Fibroblast of gingiva (primary cell): ENCODE measurements around the gene SMIM33.
"Not testable (repeated sequence)": the region's sequence is repeated elsewhere in the genome, so short reads cannot be mapped to it uniquely, and the experiment has no call there.

Experiments
- DNase-seq: peaks from one replicate; pipeline ENCODE4 v3.0.0-alpha.2; 2011; ENCODE audit warnings: low read depth

Gene SMIM33

DNA sequence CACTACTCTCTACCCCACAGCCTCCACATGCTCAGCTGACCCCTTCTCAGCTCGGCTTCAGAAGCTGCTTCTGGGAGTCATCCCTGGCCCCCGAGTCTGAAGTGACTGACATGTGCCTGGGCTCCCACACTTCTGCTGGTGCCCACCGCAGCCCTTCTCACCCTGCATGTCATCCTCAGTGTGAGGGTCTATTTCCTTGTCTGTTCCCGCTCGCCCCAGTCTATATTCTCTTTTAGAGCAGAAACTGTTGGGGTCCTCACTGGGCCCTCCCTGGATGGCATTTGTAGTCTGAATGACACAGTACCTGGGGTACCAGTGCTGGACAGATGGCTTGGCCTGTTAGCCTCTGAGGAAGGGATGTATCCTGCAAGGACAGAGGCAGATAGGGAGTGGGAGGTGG lies 13.6 kb upstream of the SMIM33 start:
- DNase-seq = no peak

DNA sequence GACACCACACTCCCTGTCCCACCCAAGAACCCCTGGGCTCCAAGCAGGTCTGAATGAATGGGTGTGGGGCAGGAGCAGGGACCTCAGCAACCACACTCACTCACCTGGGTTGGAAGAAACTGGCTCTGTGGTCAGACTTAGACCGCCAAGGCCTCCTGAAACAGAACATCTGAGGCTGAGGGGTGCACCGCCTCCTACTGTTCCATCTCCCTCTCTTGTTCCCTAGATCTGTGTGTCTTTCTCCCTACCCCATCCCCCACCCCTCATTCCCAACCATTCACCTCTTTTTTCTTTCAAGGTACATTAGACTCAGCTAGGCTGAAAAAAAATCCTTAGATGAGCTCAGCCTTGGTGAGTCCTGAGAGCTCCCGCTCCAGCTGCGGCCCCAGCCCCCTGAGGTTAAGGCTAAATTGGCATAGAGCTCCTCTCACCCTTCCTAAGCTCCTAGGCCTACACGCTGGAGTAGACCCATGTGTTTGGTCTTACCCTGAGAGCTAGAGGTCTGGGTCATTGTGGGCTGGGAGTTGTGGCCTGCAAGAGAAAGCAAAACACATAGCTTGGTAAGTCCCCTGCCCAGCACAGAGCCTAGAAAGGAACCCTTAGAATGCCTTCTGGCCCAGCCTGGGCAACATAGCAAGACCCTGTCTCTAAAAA lies 13.0 kb upstream of the SMIM33 start:
- DNase-seq = no peak

- no peak for DNase-seq
Observed at GRCh38 chr5:139458580-139459407, 12.0 kb upstream of the SMIM33 start.

DNA sequence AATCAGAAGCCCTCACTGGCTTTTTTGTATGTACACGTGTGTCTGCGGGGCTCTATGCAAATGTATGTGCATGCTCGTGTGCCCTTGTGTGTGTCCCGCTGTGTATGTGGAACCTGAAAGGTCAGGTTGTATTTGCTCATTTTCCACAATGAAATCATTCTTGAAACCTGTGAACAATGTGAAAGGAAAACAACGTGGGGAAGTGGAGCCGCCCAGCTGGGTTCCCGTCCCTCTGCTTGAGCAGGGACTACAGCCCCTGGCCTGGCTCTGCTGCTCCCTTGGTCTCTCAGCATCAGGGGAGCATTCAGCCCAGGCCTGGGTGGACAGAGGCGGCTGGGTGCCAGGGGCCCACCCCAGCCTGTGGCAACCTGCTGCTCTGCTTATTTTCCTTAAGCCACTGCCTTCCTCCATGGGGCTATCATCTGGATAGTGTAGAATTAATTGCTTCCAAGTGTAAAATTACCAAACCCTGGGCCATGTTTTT lies 11.3 kb upstream of the SMIM33 start:
- no peak for DNase-seq

- DNase-seq = no peak
Observed at GRCh38 chr5:139460455-139460854, 10.3 kb upstream of the SMIM33 start.

- DNase-seq = no peak
Observed at GRCh38 chr5:139461176-139461575, 9.6 kb upstream of the SMIM33 start.

- DNase-seq = no peak
Observed at GRCh38 chr5:139461698-139462097, 9.1 kb upstream of the SMIM33 start.

- no peak for DNase-seq
Observed at GRCh38 chr5:139462586-139463276, 8.1 kb upstream of the SMIM33 start, which contains the start of gene ECSCR. ECSCR (minus strand) TSS chr5:139462743; CDS start chr5:139462670, 73 bp downstream.

DNA sequence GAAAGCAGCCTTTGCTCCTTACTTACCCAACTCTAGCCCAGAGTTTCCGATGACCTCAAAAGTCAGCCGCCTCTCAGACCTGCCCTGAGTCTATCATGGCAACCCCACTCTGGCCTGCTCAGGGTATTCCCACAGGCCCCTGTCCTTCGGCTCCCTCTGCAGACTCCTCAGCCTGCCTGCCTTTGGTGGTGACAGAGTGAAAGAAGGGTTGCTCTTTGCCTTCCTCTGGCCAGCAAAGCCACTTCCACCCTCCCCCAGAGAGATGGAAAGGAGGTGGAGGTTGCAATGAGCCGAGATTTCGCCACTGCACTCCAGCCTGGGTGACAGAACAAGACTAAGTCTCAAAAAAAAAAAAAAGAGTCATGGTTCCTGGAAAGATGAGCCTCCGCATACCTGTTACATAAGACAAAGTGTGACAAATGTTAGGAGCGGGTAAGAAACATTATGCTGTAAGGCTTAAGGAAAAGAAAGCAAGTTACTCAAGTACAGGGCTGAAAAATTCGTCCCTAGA lies 2.3 kb upstream of the SMIM33 start:
- DNase-seq = peak; percentile 19

DNA sequence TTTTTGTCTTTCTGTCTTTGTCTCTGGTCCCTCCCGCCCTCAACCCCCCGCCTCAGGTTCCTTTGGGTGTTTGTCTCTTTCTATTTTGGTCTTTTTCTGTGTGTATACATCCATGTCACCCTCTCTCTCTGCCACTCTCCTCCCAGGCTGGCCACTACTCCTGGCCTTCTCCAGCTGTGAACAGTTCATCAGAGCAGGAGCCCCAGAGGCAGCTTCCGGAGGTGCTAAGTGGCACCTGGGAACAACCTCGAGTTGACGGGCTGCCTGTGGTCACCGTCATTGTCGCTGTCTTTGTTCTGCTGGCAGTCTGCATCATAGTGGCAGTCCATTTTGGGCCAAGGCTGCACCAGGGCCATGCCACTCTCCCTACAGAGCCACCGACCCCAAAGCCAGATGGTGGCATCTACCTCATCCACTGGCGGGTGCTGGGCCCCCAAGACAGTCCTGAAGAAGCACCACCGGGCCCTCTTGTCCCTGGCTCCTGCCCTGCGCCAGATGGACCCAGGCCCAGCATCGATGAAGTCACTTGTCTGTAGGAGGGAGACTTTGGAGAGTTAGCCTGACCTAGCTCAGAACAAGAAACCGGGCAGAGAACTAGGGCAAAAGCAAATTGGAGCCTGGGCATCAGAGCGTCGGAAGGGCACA lies 1.7 kb downstream of the SMIM33 start:
- no peak for DNase-seq

- no peak for DNase-seq
Observed at GRCh38 chr5:139473105-139473504, 2.3 kb downstream of the SMIM33 start.

DNA sequence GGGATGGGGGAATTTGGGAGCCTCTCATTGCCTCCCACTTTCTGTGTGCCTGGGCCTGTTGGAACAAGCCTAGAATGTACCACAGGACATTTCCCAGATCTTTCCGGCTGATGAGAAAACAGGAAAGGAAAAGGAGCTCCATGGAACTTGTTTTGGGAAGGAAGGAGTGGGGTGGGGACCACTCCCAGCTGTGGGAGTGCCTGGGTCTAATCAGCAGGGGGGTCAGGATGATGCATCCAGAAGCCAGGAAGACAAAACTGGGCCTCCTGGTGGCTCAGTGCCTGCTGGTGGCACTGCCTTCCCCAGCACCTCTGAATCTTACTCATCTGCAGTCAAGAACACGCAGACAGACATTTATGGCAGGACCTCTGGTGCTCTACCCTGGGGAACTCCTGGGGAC lies 2.8 kb downstream of the SMIM33 start:
- DNase-seq = no peak

DNA sequence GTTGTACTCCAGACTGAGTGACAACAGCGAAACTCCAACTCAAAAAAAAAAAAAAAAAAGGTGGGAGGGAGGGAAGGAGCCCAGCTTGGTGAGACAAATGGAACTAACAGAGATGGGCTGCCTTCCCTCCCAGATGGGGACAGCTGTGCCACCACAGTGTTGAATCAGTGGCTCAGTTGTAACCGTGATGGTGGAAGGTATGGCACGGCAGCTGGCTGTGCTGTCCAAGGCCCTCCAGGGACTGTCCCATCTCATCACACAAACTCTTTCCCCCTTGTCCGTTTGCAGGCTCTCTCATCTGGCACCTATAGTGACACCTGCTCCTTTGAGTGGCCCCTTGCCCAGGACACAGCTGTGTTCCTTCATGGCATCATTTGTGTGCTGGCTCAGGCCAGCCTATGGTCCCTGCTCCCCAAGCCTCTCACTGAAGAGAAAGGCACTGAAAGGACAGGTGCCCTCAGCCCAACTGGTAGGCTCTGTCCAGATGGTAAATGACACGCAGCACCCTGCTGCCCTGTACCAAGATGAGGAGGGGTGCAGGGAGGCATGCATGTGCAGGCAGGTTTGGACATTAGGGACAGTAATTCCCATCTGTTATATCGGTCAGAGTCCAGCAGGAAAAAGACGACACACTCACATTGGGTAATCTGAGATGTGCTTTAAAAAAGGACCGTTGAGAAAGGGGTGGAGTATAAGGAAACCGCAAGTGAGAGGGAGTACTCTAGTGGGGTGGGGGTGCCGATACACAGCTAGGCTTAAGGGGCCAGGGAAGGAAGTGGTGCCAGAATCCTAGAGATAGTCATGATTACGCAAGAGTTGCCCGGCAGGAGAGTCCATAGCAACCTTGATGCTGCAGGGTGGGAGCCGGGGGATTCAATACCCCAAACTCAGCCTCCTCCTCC lies 4.3 kb downstream of the SMIM33 start:
- DNase-seq = peak; percentile 65

- DNase-seq = no peak
Observed at GRCh38 chr5:139475865-139476617, 5.2 kb downstream of the SMIM33 start.

DNA sequence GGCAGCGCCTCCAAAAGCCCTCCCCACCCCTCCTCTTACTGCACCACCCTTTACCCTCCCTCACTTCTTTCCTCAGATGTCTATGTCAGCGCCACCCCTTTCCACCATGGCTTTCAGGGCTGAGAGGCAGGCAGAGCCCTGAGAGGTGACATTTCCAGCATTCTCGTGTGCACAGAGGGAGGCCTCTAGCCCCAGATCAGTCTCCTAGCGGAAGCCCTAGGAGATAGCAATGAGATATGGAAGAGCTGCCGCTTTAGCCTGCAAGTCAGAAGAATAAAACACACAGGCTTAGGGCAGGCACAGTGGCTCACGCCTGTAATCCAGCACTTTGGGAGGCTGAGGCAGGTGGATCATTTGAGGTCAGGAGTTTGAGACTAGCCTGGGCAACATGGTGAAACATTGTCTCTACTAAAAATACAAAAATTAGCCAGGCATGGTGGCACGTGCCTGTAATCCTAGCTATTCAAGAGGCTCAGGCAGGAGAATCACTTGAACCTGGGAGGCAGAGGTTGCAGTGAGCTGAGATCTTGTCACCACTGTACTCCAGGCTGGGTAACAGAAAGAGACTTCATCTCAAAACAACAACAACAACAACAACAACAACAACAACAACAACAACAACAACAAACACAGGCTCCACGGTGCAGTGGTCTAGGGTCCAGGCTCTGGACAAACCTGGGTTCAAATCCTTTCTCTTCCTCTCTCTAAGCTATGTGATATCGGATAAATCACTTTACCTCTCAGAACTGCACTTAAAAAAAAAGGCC lies 8.0 kb downstream of the SMIM33 start:
- not testable (repeated sequence) for DNase-seq

DNA sequence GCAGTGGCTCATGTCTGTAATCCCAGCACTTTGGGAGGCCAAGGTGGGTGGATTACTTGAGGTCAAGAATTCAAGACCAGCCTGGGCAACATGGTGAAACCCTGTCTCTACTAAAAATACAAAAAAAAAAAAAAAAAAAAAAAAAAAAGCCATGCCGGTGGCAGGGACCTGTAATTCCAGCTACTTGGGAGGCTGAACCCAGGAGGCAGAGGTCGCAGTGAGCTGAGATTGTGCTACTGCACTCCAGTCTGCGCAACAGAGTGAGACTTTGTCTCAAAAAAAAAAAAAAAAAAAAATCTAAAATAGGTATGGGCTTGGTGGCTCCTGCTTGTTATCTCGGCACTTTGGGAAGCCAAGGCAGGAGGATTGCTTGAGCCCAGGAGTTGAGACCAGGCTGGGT lies 8.9 kb downstream of the SMIM33 start:
- DNase-seq = not testable (repeated sequence)

GRCh38 chr5:139481122-139481533 lies 10.3 kb downstream of the SMIM33 start:
- DNase-seq = no peak

- DNase-seq = peak; percentile 41
Observed at GRCh38 chr5:139481580-139482049, 10.8 kb downstream of the SMIM33 start.
